ENCODE data around the gene CCPG1.

The CCPG1 gene

GRCh38 chr15:55383687-55384086 is 24.5 kb downstream of the CCPG1 start:
- DNase-seq = no peak

- no peak for DNase-seq
Observed at GRCh38 chr15:55381595-55381994, 26.6 kb downstream of the CCPG1 start.

- DNase-seq = no peak
Observed at GRCh38 chr15:55379095-55379494, 29.1 kb downstream of the CCPG1 start.

GRCh38 chr15:55372701-55373440 is 35.3 kb downstream of the CCPG1 start:
- DNase-seq = no peak

GRCh38 chr15:55366981-55367380 is 41.2 kb downstream of the CCPG1 start:
- DNase-seq = peak; percentile 4 to 11

GRCh38 chr15:55362641-55363040 is 45.5 kb downstream of the CCPG1 start:
- no peak for DNase-seq

- no peak for DNase-seq
Observed at GRCh38 chr15:55361048-55361447, 47.1 kb downstream of the CCPG1 start.

- DNase-seq = no peak
Observed at GRCh38 chr15:55360256-55360655, 47.9 kb downstream of the CCPG1 start.

- no peak for DNase-seq
Observed at GRCh38 chr15:55358471-55358870, 49.7 kb downstream of the CCPG1 start.

- no peak for DNase-seq
Observed at GRCh38 chr15:55357774-55358173, 50.4 kb downstream of the CCPG1 start.

GRCh38 chr15:55356985-55357585 is 51.1 kb downstream of the CCPG1 start:
- no peak for DNase-seq

- DNase-seq = no peak
Observed at GRCh38 chr15:55353025-55353424, 55.1 kb downstream of the CCPG1 start.

- no peak for DNase-seq
Observed at GRCh38 chr15:55349282-55349681, 58.9 kb downstream of the CCPG1 start.

GRCh38 chr15:55348281-55348778 is 59.8 kb downstream of the CCPG1 start:
- no peak for DNase-seq

GRCh38 chr15:55344206-55344605 is 64.0 kb downstream of the CCPG1 start:
- no peak for DNase-seq

GRCh38 chr15:55343168-55343567 is 65.0 kb downstream of the CCPG1 start:
- DNase-seq = no peak

- no peak for DNase-seq
Observed at GRCh38 chr15:55337160-55337559, 71.0 kb downstream of the CCPG1 start.

- DNase-seq = peak in 1 of 2 experiments; percentile 17
Observed at GRCh38 chr15:55334997-55335396, 73.2 kb downstream of the CCPG1 start.

GRCh38 chr15:55334371-55334770 is 73.8 kb downstream of the CCPG1 start:
- no peak for DNase-seq

- DNase-seq = peak; percentile 86 to 92
Observed at GRCh38 chr15:55327387-55327786, 80.8 kb downstream of the CCPG1 start.

- no peak for DNase-seq
Observed at GRCh38 chr15:55322467-55322866, 85.7 kb downstream of the CCPG1 start.

GRCh38 chr15:55320963-55321362 is 87.2 kb downstream of the CCPG1 start:
- no peak for DNase-seq

GRCh38 chr15:55320238-55320550 is 88.0 kb downstream of the CCPG1 start:
- no peak for DNase-seq

GRCh38 chr15:55319537-55320237 is 88.5 kb downstream of the CCPG1 start:
- DNase-seq = peak; percentile 56 to 61
